Measurements from ENCODE around the gene IL17B. TPM values are rescaled to one million over a fixed set of nuclear protein-coding genes. Genes with fewer than 3 reads are reported as not detected.

IL17B gene
- total RNA-seq, 2 experiments from 2014 or later, result not detected

- BruUV-seq (replicated peaks), result no TSS peak
- H3K4me2 ChIP-seq (ENCODE audit: low read length), result no peak overlapping the region
- CTCF ChIA-PET (ENCODE audit: unreplicated experiment), result no interaction called here
Measured at GRCh38 chr5:149416987-149417710, 38.1 kb upstream of the IL17B start.

DNA sequence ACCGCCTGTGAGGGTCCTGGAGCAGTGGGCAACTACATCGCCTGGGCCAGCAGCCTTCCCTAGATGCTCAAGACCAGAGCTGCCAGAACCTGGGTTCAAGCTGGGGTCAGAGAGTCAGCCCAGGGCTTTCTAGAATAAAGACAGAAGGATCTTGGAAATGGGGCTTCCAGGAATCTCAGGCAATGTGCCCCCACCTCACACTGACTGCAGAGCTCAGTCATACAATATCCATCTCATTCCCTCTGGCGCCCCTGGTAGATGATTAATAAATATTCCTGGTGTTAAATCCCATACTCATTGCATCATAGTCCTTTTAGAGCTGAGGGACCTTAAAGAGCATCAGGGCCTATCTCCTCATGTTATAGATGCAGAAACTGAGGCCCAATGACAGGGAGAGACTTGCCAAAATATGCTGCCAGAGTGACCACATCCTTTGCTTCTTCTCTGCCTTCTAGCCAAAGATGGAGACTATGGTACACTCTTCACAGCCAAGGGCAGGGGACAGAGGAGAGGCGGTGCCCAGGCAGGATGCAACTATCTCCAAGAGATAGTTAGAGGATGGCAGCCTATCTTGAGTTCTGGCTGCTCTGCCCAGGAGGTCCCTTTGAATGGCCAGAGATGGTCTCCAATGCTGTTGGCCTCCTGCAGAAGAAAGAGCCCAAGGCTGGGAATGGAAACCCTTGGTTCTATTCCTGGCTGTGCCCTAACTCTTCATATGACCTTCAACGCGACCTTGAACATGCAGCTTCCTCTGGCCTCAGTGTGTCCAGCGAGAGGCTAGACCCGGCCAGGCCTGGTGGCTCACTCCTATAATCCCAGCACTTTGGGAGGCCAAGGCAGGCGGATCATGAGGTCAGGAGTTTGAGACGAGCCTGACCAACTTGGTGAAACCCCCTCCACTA, 36.2 kb upstream of the IL17B start:
- H3K4me1 ChIP-seq (ENCODE audit: insufficient read depth, low read length, poor library complexity, severe bottlenecking), result no peaks in the 10 kb centered on the region
- DNase-seq (ENCODE audit: low spot score), result no peak
- BruUV-seq (replicated peaks), result no TSS peak
- no peak overlapping the region for H2AFZ ChIP-seq (ENCODE audit: low read length)
- intact Hi-C loops (cut with micrococcal nuclease; ENCODE audit: unreplicated experiment), result no loop called here
- H3K27ac ChIP-seq (ENCODE audit: low read depth, low read length, poor library complexity, severe bottlenecking), result no peak overlapping the region
- no peak overlapping the region for H3K4me2 ChIP-seq (ENCODE audit: low read length)
- H3K36me3 ChIP-seq (ENCODE audit: insufficient read depth, low read length), result no peaks in the 10 kb centered on the region
- H3K4me3 ChIP-seq (ENCODE audit: low read depth, low read length, poor library complexity, severe bottlenecking), result no peak overlapping the region
- H3K79me2 ChIP-seq (ENCODE audit: insufficient read depth, low read depth, low read length), result no peaks in the 10 kb centered on the region
- ChIA-PET CTCF (ENCODE audit: unreplicated experiment) (interaction anchor here (0.5 to 1.1 kb wide), 2 partner anchors 28 to 94 kb away, joined by 4 to 5 read pairs; no protein-coding TSS in a partner anchor), POLR2A (no interaction called here)
- H3K9me2 ChIP-seq (ENCODE audit: insufficient read depth, low read length), result no peaks in the 10 kb centered on the region
- TF ChIP-seq CTCF (conservative IDR thresholded peaks at IDR 0.05; ENCODE audit: low read length) (no peak), EZH2phosphoT487 (IDR thresholded peaks at IDR 0.05; ENCODE audit: borderline replicate concordance, low read depth, low read length) (no peak)
- no peaks in the 10 kb centered on the region for H4K20me1 ChIP-seq (ENCODE audit: insufficient read depth, low read length)
- H3K9me3 ChIP-seq (ENCODE audit: low read length), result no peaks in the 10 kb centered on the region

More at GRCh38 chr5:149416987-149417710, 38.1 kb upstream of the IL17B start:
- no peaks in the 10 kb centered on the region for H3K4me1 ChIP-seq (ENCODE audit: insufficient read depth, low read length, poor library complexity, severe bottlenecking)
- H3K9me3 ChIP-seq (ENCODE audit: low read length), result no peaks in the 10 kb centered on the region
- intact Hi-C loops (cut with micrococcal nuclease; ENCODE audit: unreplicated experiment), result no loop called here
- POLR2A ChIA-PET, result no interaction called here
- H3K27ac ChIP-seq (ENCODE audit: low read depth, low read length, poor library complexity, severe bottlenecking), result no peak overlapping the region
- no peaks in the 10 kb centered on the region for H3K9me2 ChIP-seq (ENCODE audit: insufficient read depth, low read length)
- no peak overlapping the region for H2AFZ ChIP-seq (ENCODE audit: low read length)
- no peak for DNase-seq (ENCODE audit: low spot score)
- TF ChIP-seq CTCF (conservative IDR thresholded peaks at IDR 0.05; ENCODE audit: low read length), result no peak
- no peak for TF ChIP-seq EZH2phosphoT487 (IDR thresholded peaks at IDR 0.05; ENCODE audit: borderline replicate concordance, low read depth, low read length)
- H3K79me2 ChIP-seq (ENCODE audit: insufficient read depth, low read depth, low read length), result no peaks in the 10 kb centered on the region
- H4K20me1 ChIP-seq (ENCODE audit: insufficient read depth, low read length), result no peaks in the 10 kb centered on the region
- no peak overlapping the region for H3K4me3 ChIP-seq (ENCODE audit: low read depth, low read length, poor library complexity, severe bottlenecking)
- no peaks in the 10 kb centered on the region for H3K36me3 ChIP-seq (ENCODE audit: insufficient read depth, low read length)

Data from OCI-LY7 (cell line).